Measurements from ENCODE around the gene WDFY4.

WDFY4 gene

GRCh38 chr10:48923748-48924147 is 239.1 kb downstream of the WDFY4 start:
- no peak for DNase-seq

GRCh38 chr10:48924988-48925387 is 240.3 kb downstream of the WDFY4 start:
- DNase-seq: no peak

- DNase-seq: no peak
Measured at GRCh38 chr10:48926255-48926654, 241.6 kb downstream of the WDFY4 start.

GRCh38 chr10:48926764-48927540 is 242.3 kb downstream of the WDFY4 start:
- DNase-seq: no peak

GRCh38 chr10:48929413-48929990 is 244.8 kb downstream of the WDFY4 start:
- DNase-seq: no peak

GRCh38 chr10:48931188-48931587 is 246.5 kb downstream of the WDFY4 start:
- DNase-seq: no peak

- no peak for DNase-seq
Measured at GRCh38 chr10:48932831-48933664, 248.4 kb downstream of the WDFY4 start.

GRCh38 chr10:48934672-48935501 is 250.2 kb downstream of the WDFY4 start:
- no peak for DNase-seq

- DNase-seq: no peak
Measured at GRCh38 chr10:48935577-48935976, 250.9 kb downstream of the WDFY4 start.

GRCh38 chr10:48937796-48938195 is 253.1 kb downstream of the WDFY4 start:
- DNase-seq: no peak

GRCh38 chr10:48938281-48938680 is 253.6 kb downstream of the WDFY4 start:
- no peak for DNase-seq

- DNase-seq: no peak
Measured at GRCh38 chr10:48938990-48939536, 254.4 kb downstream of the WDFY4 start.

- DNase-seq: no peak
Measured at GRCh38 chr10:48939790-48940325, 255.2 kb downstream of the WDFY4 start, which contains the start of gene LRRC18. TSS of gene LRRC18 (minus strand) at chr10:48939840. CDS start at chr10:48914155, 25,685 bp downstream.

- no peak for DNase-seq
Measured at GRCh38 chr10:48940372-48940771, 255.7 kb downstream of the WDFY4 start.

- no peak for DNase-seq
Measured at GRCh38 chr10:48940958-48941357, 256.3 kb downstream of the WDFY4 start.

- DNase-seq: no peak
Measured at GRCh38 chr10:48941427-48942075, 256.9 kb downstream of the WDFY4 start.

- DNase-seq: no peak
Measured at GRCh38 chr10:48943096-48943495, 258.4 kb downstream of the WDFY4 start.

- DNase-seq: no peak
Measured at GRCh38 chr10:48944171-48944570, 259.5 kb downstream of the WDFY4 start.

- DNase-seq: no peak
Measured at GRCh38 chr10:48945441-48946130, 260.9 kb downstream of the WDFY4 start.

- DNase-seq: no peak
Measured at GRCh38 chr10:48946332-48946731, 261.7 kb downstream of the WDFY4 start.

All from CD4-positive, alpha-beta T cell treated with Interferon alpha-2 for 1 hour (primary cell).